NCI-H748 (cell line): ENCODE measurements around the gene MMP7.

Experiments used
- DNase-seq: peaks from one replicate; lab custom pipeline; 2025; ENCODE audit not compliant: unreplicated experiment; lab: John Stamatoyannopoulos, UW

MMP7 gene

DNA sequence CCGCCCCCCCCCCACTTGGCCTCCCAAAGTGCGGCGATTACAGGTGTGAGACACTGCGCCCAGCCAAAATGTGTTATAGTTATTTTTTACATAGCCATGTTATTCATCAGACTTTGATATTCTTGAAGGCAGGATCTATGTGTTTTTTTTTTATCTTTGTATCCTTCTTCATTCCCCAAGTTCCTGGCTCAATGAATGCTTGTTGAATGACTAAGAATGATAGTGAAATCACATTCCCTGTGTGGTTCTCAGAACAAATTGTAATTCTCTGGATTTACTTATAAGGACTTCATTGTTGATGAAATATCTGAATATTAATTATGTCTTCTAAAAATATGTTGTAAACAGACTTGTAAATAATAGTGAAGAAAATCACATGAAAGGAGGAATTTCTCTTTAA is 33.5 kb downstream of the MMP7 start:
- DNase-seq, result no peak

DNA sequence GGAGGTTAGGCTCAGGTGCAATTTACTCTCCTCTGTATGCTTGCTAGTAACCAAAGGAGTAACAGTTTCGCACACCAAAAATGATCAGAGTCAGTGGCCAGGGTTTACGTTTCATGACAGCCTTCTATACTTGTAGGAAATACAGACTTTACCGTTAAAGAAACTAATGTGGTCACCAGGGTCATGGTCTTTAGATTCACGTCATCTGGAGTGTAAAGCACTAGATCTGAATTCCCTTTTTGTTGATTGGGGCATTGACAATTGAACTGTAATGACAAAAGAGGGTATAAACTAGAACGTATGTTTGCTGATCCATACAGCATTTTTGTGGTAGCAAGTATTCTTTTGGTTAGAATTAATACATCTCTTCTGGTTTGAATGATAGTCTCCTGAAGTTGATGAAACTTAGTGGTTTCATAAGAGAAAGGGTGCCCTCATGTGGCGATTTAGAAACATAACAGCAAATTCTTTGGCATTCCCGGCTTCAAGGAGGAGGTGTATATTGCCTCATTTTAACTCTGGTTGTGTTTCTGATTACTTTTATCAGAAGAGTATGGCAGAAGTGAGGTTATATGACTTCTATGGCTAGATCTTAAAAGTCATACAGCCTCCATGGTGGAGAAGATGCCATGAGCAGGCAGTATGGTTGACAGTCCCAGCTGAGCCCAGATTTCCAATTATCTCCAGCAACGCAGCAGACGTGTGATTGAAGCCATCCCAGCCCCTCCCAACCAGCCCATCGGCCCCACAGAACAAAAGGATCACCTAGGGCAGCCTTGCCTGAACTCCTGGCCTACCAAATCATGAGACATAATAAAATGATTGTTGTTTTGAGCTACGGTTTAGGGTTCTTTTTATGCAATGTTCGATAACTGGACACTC is 35.1 kb downstream of the MMP7 start:
- DNase-seq, result peak; percentile 70

DNA sequence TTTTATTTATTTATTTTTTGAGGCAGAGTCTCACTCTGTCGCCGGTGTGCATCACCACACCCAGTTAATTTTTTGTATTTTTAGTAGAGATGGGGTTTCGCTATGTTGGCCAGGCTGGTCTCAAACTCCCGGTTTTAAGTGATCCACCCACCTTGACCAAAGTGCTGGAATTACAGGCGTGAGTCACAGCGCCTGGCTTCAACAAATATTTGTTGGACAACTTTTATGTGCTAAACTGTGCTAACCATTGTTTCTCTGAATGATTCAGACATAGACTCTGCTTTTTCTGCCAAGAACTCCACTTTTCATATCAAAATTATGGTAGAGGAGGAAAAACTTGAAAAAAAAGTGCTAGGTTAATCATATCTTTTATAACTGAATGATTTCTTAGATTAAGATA is 36.3 kb downstream of the MMP7 start:
- no peak for DNase-seq

DNA sequence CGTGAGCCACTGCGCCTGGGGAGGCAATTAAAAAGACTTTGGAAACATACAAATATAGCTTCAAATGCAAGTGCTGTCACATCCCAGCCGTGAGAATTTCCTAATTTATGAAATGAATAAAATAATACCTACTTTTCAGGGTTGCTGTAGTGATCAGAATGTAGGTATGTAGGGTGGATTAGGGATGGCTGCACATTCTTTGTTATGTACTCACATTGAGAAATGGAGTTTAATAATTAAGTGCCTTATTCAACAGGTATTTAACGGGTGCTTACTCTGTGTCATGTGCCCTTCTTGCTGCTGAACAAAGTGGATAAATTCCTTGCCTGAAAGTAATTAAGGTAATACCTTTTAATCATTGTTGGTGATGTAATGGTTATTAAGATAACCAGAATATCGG is 37.0 kb downstream of the MMP7 start:
- no peak for DNase-seq

DNA sequence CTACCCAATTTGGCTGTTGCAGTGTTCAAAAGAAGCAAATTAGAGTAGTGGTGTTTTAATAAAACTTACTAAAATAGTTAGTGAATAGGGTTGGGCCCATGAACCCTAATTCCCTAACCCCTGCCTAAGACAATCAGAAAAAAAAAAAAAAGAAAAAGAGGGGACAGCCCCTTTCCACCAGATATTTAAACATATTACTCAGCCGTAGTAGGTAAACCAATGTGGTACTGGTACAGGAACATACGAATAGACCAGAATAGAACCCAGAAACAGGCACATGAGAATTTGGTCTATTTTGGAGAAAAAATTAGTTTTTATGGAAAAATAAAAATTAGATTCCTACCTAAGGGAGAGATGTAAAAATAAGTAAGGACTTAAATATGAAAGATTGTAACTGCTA is 38.6 kb downstream of the MMP7 start:
- no peak for DNase-seq

DNA sequence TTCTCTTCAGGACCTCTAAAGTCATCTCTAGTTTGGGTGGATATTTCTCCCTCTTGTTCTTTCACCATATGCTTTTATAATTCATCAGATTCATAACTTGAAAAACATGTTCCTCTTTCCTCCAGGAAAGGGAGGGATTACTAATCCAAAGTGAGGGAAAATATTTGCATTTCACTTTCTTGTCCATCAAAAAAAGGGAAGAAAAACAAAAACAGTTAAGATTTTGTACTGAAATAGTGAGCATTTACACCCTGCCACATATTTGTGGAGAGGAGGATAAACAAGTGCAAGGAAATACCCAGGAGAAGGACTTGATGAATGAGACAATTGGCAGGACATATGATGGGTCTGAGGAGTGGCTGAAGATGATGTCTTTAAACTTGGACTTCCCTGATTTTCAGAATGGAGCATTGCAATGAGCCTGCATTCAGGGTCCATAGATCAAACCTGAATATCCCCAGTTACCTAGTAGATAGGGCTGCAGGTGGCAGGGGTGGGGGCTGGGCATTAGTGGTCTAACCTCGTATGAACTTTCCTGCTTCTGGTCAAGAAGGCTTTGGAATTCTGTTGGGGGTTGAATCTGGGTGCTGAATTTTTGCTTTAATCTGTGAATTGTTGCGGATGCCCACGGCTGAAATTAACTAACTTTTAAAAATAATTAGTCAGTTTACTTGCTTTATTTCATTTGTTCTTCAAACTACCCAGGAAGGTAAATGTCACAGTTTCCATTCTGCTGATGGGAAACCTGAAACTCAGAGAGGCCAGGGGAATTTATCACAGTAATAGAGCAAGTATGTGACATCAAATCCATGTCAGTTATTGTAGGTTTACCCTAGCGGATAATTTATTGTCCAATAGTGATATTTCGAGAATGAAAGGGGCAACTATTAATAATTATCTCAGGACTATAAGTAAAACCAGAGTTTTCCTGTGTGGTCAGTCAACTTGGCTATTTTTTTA is 41.1 kb downstream of the MMP7 start:
- no peak for DNase-seq

DNA sequence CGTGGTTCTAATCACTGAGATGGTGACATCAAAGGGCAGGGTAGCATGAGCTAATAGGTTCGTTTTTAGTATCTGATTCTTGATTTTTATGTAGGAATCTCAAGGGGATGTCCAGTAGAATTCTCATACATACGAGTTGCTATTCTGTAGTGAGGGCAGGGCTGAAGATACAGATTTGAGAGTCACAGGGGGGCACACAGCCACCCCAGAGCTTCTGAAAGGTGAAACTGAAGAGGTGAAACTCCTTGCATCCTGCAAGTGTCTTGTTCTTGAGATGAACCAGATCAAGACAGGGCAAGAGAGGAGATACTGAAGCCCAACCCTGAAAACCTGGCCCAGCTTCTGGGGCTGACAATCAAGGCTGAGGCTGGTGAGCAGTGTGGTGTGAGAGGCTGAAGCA is 42.3 kb downstream of the MMP7 start:
- no peak for DNase-seq

DNA sequence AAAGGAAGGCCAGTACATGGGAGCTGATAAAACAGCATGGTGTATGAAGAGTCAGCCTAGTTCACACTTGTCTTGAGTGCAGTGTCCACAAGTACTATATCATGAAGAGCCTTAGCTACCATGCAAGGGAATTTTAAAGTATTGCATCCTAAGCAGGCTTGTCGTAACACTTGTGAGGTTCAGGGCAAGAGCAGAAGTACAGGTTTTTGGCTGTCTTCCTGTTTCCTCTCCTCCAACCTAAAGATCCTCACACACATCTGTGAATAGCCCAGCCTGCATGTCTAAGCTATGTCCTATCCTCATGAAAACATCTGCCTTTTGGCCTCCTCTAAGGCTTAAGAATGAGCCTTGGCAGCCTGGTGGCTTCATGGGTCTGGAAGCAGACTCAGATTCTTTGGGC is 43.3 kb downstream of the MMP7 start:
- DNase-seq, result no peak

DNA sequence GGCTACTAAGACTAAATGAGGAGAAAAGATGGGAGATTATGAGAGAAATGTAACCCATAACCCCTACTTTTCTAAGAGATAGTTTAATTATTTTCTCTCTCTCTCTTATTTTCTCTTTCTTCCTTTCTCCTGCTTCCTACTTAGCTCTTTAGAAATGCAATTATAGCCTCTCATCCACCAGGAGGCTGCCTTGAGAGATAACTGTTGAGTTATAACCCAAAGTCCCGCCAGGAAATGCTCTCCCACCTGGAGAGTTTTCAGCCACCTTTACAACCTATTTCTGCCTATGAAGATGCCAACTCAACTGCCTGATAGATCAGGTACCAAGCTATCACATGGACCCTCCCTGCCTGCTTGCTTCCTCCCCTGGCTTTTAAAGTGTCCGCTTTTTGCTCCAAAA is 44.0 kb downstream of the MMP7 start:
- no peak for DNase-seq

DNA sequence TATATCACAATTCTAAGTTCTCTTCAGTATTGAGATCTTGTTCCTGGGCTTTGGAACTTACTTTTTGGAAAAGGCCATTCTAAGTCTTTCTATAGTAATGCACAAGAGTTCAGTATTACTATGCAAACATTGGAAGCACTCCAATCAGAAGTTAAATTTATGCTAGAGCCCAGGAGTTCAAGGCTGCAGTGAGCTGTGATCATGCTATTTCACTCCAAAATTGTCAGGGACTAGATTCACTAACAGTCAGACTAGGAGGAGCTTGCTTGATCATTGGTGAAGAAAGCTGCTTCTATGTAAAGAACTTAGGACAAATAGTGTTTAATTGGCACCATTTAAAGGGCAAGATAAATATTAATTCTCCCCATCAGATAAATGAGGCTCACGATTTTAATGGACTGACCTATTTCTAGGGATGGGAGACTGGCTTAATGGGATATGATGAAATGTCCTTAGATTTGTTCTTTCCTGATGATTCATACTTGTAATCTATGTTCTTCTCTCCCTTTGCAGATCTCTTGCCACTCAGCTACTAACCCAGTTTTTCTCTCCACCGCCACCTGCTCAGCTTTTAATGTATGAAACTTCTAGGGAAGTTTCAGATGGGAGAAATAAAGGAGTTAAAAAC is 45.3 kb downstream of the MMP7 start:
- no peak for DNase-seq

DNA sequence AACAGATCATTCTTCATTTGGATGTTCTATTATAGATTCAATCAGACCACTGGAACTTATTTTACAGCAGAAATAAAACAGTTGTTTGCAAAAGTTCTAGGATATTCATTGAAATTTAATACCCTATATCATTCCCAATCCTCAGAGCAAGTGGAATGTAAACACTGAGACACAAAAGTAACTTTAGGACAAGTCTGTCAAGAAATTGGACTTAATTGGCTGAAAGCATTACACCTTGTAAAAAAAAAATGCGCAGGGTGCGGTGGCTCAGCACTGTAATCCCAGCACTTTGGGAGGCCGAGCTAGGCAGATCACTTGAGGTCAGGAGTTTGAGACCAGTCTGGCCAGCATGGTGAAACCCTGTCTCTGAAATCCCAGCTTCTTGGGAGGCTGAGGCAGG is 48.1 kb downstream of the MMP7 start:
- DNase-seq, result no peak

DNA sequence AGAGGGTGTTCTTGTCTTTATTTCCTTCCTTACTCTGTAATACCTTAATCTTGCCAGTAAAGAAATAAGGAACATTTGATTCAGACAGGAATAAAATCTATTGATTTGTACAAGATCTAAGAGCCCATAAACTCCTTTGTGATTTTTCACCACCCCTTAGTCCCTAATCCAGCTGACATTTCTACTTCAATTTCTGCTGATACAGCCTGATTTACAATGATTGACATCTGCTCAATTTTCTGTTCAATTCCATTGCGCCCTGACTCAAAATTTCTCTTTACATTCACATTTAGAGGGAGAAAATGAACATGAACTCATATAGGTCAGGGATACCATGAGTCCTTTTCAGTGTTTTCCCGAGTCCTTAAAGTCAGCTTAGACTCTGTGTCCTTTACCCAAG is 50.8 kb downstream of the MMP7 start:
- no peak for DNase-seq

DNA sequence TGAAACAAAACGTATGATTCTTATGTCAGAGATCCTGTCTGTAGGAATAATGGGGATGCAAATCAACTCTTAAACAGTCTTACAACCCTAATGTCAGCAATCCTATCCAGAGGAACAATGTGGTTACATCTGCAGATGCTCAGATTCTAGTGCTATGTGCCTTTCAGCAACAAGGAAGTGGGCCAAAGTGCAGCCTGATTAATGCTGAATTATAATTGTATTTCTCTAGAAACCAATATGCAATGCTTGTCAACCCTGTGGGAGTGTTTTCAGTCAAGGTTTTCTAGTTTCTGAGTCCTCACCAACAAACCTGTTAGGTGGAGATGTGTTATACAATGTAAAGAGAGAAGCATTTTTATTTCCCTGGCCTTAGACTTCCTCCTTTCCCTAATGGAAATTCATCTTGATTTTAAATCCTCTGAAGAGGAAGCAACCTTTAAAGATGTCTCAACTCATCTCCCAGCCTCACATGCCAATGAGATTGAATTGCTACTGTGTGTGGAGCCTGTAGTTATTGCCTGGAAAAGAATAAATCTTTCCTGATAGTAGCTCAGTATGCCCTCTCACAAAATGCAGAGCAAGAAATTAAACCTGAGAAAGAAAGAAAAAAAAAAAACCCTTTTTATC is 51.8 kb downstream of the MMP7 start:
- DNase-seq, result no peak

DNA sequence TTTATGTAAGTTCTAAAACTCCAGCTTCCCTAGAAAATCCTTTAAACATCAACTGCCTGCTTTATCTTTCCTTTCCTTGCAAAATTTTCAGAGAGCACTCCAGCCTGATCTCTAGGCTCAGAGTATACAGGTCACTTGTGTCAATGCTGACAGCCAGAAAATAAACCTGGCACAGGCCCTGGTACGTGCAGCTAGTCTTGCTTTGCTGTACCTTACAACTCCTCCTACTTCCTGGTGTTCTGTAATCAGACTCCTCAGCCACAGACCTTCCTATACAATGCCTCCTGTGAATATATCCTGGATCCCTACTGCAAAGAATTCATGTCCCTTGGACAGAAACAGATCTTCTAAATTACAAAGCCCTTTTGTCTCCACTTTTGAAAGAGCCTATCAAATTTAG is 53.7 kb downstream of the MMP7 start:
- peak; percentile 41 for DNase-seq

DNA sequence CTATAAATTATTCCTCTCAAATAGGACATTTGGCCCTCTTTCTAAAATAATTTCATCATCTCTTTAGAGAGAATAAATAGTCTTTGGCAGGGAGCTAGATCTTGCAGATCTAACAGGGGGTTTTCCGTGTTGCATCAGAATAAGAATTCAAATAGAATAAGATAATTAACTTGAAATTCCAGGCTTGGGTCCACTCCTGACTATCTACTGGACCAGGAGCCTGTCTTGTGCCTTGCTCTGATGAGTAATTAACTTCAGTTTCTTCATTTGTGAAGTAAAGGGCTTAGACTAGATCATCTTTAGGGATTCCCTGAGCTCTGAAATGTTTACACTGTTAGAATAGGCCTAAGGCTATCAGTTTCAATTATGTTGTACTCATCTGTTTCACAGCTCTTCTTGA is 54.5 kb downstream of the MMP7 start:
- no peak for DNase-seq

DNA sequence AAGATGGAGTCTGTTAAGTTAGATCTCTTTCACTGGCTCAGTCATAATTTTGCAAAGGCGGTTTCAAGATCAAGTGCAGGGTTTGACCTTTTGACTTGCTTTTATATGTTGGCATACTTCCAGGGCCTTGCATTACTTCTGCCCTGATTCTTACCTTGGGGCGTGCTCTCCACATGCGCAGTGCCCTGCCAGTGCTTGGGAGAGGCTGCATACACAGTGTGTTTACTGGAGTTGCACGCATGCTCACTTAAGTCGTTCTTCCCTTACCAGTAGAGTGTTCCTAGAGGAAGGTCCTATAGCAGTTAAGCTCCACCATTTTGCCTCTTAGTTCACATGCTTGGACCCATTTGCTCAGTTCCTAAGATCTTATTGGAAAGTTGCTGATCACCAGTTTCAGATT is 57.0 kb downstream of the MMP7 start:
- DNase-seq, result no peak

DNA sequence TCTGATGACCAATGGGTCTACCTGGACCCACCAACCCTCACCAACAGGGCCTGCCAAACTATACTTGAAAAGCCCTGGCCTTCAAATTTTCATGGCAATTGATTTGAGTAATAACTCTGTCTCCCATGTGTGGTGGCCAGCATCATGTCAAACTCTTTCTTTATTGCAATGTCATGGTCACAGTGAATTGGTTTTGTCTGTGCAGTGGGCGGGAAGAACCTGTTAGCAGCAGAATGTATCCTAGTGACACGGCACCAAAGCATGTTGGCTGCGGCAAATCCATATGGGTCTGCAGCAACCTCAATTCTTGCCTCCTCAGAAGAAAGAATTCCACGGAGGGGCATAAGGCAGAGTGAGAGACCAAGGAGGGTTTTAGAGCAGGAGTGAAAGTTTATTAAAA is 58.4 kb downstream of the MMP7 start:
- no peak for DNase-seq

DNA sequence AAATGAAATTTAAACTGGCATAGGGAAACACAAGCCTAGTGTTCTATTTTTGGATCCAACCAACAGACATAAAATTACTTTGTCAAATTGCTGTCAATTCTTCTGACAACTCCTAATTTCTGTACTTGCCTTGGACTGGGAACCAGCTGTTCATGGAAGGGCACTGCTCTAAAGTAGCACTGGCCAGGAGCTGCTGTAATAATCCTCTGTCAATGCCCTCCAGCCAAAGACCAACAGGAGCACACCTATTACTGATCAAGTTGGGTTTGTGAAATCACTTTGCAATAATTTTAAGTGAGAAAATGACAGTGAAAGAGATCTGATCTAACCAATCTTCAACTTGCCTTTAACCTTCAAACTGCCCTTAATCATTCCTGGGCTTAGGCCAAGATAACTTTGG is 59.1 kb downstream of the MMP7 start:
- DNase-seq, result no peak
